Loucy (cell line): ENCODE results near the gene CNTNAP2.

Source experiments
- H2AFZ ChIP-seq: fragments of 200-600 bp; sonication (generic); 2 replicates; pipeline ENCODE4 v1.6.0; 2016; ENCODE audit warnings: antibody characterized with exemption, mild to moderate bottlenecking, low read length, moderate library complexity
- H3F3A ChIP-seq: fragments of 200-600 bp; 2 replicates; pipeline ENCODE4 v1.6.0; 2016; ENCODE audit warnings: antibody characterized with exemption, low read depth, mild to moderate bottlenecking
- H3K27me3 ChIP-seq: fragments of 200-600 bp; sonication (generic); 2 replicates; pipeline ENCODE4 v1.6.1; 2014; ENCODE audit warnings: low read length, mild to moderate bottlenecking; ENCODE audit not compliant: insufficient read depth, poor library complexity, severe bottlenecking
- H3K36me3 ChIP-seq: fragments of 200-600 bp; sonication (generic); 2 replicates; pipeline ENCODE4 v1.6.1; 2016; ENCODE audit warnings: low read length; ENCODE audit not compliant: insufficient read depth
- H3K4me1 ChIP-seq: fragments of 200-600 bp; sonication (generic); 2 replicates; pipeline ENCODE4 v1.5.1; 2014; ENCODE audit warnings: low read length, mild to moderate bottlenecking; ENCODE audit not compliant: insufficient read depth, poor library complexity, severe bottlenecking
- H3K4me2 ChIP-seq: fragments of 200-600 bp; sonication (generic); 2 replicates; pipeline ENCODE4 v1.6.0; 2014; ENCODE audit warnings: antibody characterized with exemption, low read length, low read depth, mild to moderate bottlenecking; ENCODE audit not compliant: poor library complexity, severe bottlenecking
- H3K4me3 ChIP-seq: fragments of 200-600 bp; sonication (generic); 2 replicates; pipeline ENCODE4 v1.5.1; 2014; ENCODE audit warnings: low read length, mild to moderate bottlenecking, mixed read lengths; ENCODE audit not compliant: poor library complexity, severe bottlenecking
- H3K79me2 ChIP-seq: fragments of 200-600 bp; sonication (generic); 2 replicates; pipeline ENCODE4 v1.6.1; 2014; ENCODE audit warnings: low read length; ENCODE audit not compliant: insufficient read depth
- H3K9ac ChIP-seq: fragments of 200-600 bp; sonication (generic); 2 replicates; pipeline ENCODE4 v1.6.0; 2014; ENCODE audit warnings: mild to moderate bottlenecking, low read depth, low read length, moderate library complexity; ENCODE audit not compliant: poor library complexity, severe bottlenecking
- H3K9me2 ChIP-seq: fragments of 200-600 bp; sonication (generic); replicated peaks from 2 replicates; pipeline ENCODE4 v1.6.1; 2016; ENCODE audit warnings: low read depth, low read length, mixed read lengths
- H3K9me3 ChIP-seq: fragments of 200-600 bp; sonication (generic); 2 replicates; pipeline ENCODE4 v1.6.1; 2014; ENCODE audit warnings: mild to moderate bottlenecking, antibody characterized with exemption, low read length, low read depth; ENCODE audit not compliant: insufficient read depth
- H4K20me1 ChIP-seq: fragments of 200-600 bp; sonication (generic); 2 replicates; pipeline ENCODE4 v1.6.0; 2014; ENCODE audit warnings: antibody characterized with exemption, low read length, mild to moderate bottlenecking; ENCODE audit not compliant: insufficient read depth, poor library complexity, severe bottlenecking
- EZH2phosphoT487 ChIP-seq: fragments of 200-600 bp; IDR thresholded peaks from 2 replicates; pipeline ENCODE4 v1.6.1; 2018; ENCODE audit warnings: antibody characterized with exemption, mild to moderate bottlenecking, moderate library complexity, borderline replicate concordance
- TF ChIP-seq, protein P1 (sequence below): fragments of 200-600 bp; sonication (generic); conservative IDR thresholded peaks from 2 replicates; pipeline ENCODE4 v1.5.1; 2014; ENCODE audit warnings: mild to moderate bottlenecking, antibody characterized with exemption, low read length

CNTNAP2 gene

DNA sequence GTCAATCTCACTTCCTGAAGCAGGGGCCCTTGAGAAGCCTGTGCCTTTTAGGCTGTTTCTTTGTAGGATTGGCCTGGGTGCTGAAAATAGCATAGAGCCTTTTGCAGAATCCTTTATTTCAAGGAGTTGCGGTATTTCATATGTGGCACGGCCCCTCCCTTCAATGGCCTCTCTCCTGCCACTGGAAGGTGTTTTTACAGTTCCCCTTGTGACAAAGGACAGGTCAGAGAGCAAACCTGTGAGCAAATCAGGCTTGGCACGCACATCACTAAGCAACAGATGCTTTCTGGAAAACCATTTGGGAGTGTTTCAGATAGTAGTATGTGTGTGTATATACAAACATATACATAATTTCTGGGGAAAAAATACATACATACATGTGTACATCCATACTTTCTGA, 2085.4 kb downstream of the CNTNAP2 start:
- Histone ChIP-seq H3K9me2 (no peaks in the 10 kb centered on the region), H3K4me1 (no peaks in the 10 kb centered on the region), H2AFZ (no peak overlapping the region), H3F3A (no peaks in the 10 kb centered on the region), H3K27me3 (no peaks in the 10 kb centered on the region), H4K20me1 (no peaks in the 10 kb centered on the region), H3K9me3 (no peaks in the 10 kb centered on the region), H3K9ac (no peak overlapping the region), H3K36me3 (no peaks in the 10 kb centered on the region), H3K4me2 (no peak overlapping the region), H3K4me3 (no peak overlapping the region), H3K79me2 (no peaks in the 10 kb centered on the region)
- TF ChIP-seq EZH2phosphoT487 = no peak
- TF ChIP-seq, protein P1, sequence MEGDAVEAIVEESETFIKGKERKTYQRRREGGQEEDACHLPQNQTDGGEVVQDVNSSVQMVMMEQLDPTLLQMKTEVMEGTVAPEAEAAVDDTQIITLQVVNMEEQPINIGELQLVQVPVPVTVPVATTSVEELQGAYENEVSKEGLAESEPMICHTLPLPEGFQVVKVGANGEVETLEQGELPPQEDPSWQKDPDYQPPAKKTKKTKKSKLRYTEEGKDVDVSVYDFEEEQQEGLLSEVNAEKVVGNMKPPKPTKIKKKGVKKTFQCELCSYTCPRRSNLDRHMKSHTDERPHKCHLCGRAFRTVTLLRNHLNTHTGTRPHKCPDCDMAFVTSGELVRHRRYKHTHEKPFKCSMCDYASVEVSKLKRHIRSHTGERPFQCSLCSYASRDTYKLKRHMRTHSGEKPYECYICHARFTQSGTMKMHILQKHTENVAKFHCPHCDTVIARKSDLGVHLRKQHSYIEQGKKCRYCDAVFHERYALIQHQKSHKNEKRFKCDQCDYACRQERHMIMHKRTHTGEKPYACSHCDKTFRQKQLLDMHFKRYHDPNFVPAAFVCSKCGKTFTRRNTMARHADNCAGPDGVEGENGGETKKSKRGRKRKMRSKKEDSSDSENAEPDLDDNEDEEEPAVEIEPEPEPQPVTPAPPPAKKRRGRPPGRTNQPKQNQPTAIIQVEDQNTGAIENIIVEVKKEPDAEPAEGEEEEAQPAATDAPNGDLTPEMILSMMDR = no peak

DNA sequence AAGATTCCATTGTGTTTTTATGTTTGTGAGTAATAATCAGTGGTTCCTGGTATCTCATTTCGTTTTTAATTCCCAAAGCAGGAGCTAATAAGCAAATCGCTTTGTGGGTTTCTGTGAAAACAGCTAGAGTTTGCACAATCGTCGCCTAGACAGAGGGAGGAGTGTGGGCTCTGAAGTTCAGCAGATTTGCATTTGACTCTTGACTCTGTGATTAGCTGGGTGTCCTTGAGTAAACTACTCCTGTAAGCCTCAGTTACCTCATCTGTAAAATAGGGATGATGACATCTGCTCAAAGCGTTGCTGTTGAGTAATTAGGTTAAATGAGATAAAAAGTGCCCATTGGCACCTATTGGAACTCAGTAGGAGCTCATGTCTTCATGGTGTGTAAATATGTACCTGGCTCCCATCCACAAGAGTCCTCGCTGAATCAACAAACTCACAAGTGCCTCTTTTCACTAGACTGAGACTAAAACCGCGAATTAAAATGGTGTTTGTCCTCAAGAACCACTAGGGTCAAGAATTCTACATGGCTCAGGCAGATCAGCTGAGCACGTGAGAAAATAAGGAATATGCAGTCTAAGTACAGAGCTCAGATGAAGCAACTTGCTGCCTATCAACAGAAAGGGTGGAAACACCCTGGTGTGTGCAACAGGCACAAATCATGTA, 2088.2 kb downstream of the CNTNAP2 start:
- H2AFZ ChIP-seq = no peak overlapping the region
- H3K4me1 ChIP-seq = no peaks in the 10 kb centered on the region
- no peak overlapping the region for H3K9ac ChIP-seq
- H3K79me2 ChIP-seq = no peaks in the 10 kb centered on the region
- no peaks in the 10 kb centered on the region for H3F3A ChIP-seq
- H3K4me3 ChIP-seq = no peak overlapping the region
- H3K27me3 ChIP-seq = no peaks in the 10 kb centered on the region
- TF ChIP-seq, protein P1 = no peak
- TF ChIP-seq EZH2phosphoT487 = no peak
- H3K9me2 ChIP-seq = no peaks in the 10 kb centered on the region
- H4K20me1 ChIP-seq = no peaks in the 10 kb centered on the region
- H3K36me3 ChIP-seq = no peaks in the 10 kb centered on the region
- no peaks in the 10 kb centered on the region for H3K9me3 ChIP-seq
- H3K4me2 ChIP-seq = no peak overlapping the region

DNA sequence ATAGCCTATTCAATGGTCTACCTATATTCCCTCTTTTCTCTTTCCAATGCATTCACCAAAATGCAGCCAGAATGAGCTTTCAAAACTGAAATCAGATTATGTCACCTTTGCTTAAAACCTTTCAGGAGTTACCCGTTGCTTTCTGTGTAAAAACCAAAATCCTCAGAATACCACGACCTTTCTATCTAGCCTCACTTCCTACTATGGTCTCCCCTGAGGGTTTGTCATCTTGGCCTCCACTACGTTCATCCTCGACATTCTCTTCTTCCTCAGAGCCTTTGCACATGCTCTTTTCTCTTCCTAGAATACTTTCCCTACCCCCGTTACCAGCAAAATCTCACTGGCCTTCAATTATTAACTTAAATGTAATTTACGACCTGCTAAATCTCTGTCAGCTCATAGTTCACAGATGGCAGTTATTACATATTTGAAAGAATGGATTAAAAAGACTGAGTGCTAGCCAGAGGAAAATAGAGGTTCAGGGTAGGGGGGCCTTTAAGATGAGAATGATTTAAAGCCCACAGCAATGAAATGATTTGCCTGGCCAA, 2093.1 kb downstream of the CNTNAP2 start:
- no peak overlapping the region for H3K9ac ChIP-seq
- no peaks in the 10 kb centered on the region for H3K9me2 ChIP-seq
- H4K20me1 ChIP-seq = no peaks in the 10 kb centered on the region
- H3K79me2 ChIP-seq = no peaks in the 10 kb centered on the region
- H3K4me3 ChIP-seq = no peak overlapping the region
- no peak overlapping the region for H3K4me2 ChIP-seq
- no peak overlapping the region for H2AFZ ChIP-seq
- H3K27me3 ChIP-seq = no peaks in the 10 kb centered on the region
- no peaks in the 10 kb centered on the region for H3K9me3 ChIP-seq
- TF ChIP-seq, protein P1 = no peak
- TF ChIP-seq EZH2phosphoT487 = no peak
- no peaks in the 10 kb centered on the region for H3K36me3 ChIP-seq
- H3K4me1 ChIP-seq = no peaks in the 10 kb centered on the region
- no peaks in the 10 kb centered on the region for H3F3A ChIP-seq
